Camera-type eye (tissue), 1 donor: ENCODE results near the gene AMT. TPM values are rescaled to one million over a fixed set of nuclear protein-coding genes. Genes with fewer than 3 reads are reported as not detected.

Source experiments
- total RNA-seq: library from RNA; depleted of rRNA; stranded (reverse); fragments of >200 nt; gene quantifications from one replicate; pipeline ENCODE4 v1.2.3, GENCODE V29; 2014

The AMT gene
- total RNA-seq = 13.3 TPM

DNA sequence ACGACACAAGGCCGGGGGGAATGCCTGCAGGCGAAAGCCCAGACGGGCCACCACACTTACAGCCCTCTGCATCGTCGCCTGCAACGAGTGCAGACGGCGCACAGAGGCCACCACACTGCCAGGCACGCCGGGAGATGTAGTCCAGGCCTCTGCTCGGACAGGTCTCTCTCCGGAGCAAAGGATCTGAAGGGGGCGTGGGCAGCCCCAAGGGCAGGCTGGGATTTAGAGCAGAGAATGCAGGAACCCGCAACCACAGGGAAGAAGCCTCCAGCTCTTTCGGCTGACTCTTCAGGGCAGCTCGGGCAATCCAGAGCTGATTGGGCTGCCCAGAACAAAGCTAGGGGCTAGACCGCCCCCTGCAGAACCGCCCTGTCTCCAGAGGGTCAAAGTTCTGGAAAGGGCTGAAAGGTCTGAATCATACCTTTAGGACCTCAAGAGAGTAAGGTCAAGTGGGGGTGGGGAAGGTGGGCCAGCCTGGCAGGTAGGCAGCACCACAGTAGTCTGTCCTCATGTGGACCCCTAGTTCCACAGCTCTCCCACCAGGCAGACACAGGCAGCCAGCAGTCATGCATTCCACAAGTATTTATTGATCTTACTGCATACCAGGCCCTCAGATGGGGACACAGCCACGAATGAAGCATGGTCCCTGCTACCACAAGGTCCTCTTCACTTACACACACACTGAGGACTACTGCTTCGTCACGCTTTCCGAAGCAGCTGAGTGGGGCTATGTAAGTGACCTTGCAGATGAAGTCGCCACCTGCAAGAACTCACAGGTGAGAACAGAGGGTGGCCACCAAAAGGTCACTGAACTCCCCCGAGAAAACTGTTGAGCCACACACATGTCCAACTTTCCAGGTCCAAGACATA lies at the start of gene AMT:
Gene AMT, minus strand, starts transcription at position 95 of the 870 bp plus-strand sequence. Its CDS starts 23 bp downstream, at position 72.

GRCh38 chr3:49469936-49470713 lies 47.9 kb upstream of the AMT start, which contains the start of gene DAG1:
Gene DAG1 (plus strand): TSS chr3:49470267. CDS start chr3:49510535, 40,268 bp downstream.

GRCh38 chr3:49411968-49412631 lies 10.2 kb downstream of the AMT start, which contains the start of the genes RHOA and TCTA:
Gene RHOA (minus strand): TSS chr3:49411976. CDS start chr3:49375589, 36,387 bp downstream.
Gene TCTA (plus strand): TSS chr3:49412423. CDS start chr3:49412427, 4 bp downstream.

Other genes starting within 250 kb of the AMT start
- 7.5 TPM for gene C3orf62, start 145.2 kb downstream of the AMT start, total RNA-seq
- gene USP4, start 82.4 kb downstream of the AMT start, total RNA-seq = 40.5 TPM
- gene GPX1, start 64.1 kb downstream of the AMT start, total RNA-seq = 48.3 TPM
- 345 TPM for gene RHOA, start 10.5 kb downstream of the AMT start, total RNA-seq
- gene TCTA, start 10.1 kb downstream of the AMT start, total RNA-seq = 20.6 TPM
- gene NICN1, start 6.9 kb upstream of the AMT start, total RNA-seq = 17.6 TPM
- gene DAG1, start 47.8 kb upstream of the AMT start, total RNA-seq = 70.1 TPM
- 14.3 TPM for gene BSN, start 132.0 kb upstream of the AMT start, total RNA-seq